Measurements from ENCODE around the gene TEAD1. TPM values are rescaled to one million over a fixed set of nuclear protein-coding genes. Genes with fewer than 3 reads are reported as not detected.

TEAD1 gene
- total and polyA plus RNA-seq, 9 of the 15 experiments (the other 6 are each of a cell fraction or from before 2014, with no cell fraction given): 1.7 to 17.7 (median 10.8) TPM

DNA sequence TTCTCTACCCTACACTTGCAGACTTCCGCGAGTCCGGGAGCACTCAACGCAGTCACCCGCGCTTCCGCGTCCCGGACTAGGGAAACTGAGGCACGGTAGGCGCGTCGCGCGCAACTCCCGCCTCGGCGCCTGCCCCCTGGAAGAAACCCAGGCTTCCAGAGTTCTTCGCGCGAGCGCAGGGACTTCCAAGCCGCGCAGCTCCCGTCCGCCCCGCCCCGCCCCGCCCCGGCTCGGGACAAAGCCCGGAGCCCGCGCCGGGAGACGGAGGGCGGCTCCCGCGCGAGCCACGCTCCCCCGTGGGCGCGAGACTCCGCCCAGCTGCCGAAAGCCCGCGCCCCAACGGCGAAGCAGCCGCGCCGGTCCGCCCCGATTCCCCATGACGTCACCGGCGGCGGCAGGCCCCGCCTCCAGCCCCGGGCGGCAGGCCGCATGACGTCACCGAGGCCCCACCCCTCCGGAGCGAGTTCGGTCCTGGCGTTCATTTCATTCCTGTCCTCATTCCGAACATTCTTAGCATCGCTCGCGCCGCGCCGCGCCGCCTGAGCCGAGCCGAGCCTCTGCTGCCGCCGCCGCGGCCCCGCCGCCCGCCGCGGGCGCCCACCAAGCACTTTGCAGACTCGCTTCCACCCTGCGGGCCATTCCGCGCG, at the start of gene TEAD1 (continued):
- TF ChIP-seq, protein P1, sequence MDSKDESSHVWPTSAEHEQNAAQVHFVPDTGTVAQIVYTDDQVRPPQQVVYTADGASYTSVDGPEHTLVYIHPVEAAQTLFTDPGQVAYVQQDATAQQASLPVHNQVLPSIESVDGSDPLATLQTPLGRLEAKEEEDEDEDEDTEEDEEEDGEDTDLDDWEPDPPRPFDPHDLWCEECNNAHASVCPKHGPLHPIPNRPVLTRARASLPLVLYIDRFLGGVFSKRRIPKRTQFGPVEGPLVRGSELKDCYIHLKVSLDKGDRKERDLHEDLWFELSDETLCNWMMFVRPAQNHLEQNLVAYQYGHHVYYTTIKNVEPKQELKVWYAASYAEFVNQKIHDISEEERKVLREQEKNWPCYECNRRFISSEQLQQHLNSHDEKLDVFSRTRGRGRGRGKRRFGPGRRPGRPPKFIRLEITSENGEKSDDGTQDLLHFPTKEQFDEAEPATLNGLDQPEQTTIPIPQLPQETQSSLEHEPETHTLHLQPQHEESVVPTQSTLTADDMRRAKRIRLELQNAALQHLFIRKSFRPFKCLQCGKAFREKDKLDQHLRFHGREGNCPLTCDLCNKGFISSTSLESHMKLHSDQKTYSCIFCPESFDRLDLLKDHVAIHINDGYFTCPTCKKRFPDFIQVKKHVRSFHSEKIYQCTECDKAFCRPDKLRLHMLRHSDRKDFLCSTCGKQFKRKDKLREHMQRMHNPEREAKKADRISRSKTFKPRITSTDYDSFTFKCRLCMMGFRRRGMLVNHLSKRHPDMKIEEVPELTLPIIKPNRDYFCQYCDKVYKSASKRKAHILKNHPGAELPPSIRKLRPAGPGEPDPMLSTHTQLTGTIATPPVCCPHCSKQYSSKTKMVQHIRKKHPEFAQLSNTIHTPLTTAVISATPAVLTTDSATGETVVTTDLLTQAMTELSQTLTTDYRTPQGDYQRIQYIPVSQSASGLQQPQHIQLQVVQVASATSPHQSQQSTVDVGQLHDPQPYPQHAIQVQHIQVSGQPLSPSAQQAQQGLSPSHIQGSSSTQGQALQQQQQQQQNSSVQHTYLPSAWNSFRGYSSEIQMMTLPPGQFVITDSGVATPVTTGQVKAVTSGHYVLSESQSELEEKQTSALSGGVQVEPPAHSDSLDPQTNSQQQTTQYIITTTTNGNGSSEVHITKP (IDR thresholded peaks at IDR 0.05; ENCODE audit: partially characterized antibody): no peak
- TF ChIP-seq NR2F6 (CRISPR knock-in tag; IDR thresholded peaks at IDR 0.05) (no peak), FUS (optimal IDR thresholded peaks at IDR 0.05; ENCODE audit: low read depth, low read length) (no peak), ATF7 (IDR thresholded peaks at IDR 0.05) (peak; percentile 100), TAF1 (IDR thresholded peaks at IDR 0.05; ENCODE audit: control insufficient read depth, extremely low read depth, insufficient read depth, low read length, severe bottlenecking) (peak; percentile 63), POLR2G (IDR thresholded peaks at IDR 0.05; ENCODE audit: low read depth, low read length) (peak; percentile 88), ZNF766 (CRISPR knock-in tag; conservative IDR thresholded peaks at IDR 0.05) (peak; percentile 59; the same call in 1 of the 2 replicates), TBL1XR1 (IDR thresholded peaks at IDR 0.05; ENCODE audit: low read length in 2 of 2) (peak; percentile 35 to 45; a peak in 1 of 4 replicates), FOXP1 (CRISPR knock-in tag; IDR thresholded peaks at IDR 0.05) (peak; percentile 87), POLR2H (tag; IDR thresholded peaks at IDR 0.05; ENCODE audit: low read depth) (peak; percentile 77), TARDBP (IDR thresholded peaks at IDR 0.05) (peak; percentile 99), BHLHE40 (IDR thresholded peaks at IDR 0.05; ENCODE audit: low read length) (peak; percentile 20; the same call in 1 of the 2 replicates)
- TF ChIP-seq, protein P2, sequence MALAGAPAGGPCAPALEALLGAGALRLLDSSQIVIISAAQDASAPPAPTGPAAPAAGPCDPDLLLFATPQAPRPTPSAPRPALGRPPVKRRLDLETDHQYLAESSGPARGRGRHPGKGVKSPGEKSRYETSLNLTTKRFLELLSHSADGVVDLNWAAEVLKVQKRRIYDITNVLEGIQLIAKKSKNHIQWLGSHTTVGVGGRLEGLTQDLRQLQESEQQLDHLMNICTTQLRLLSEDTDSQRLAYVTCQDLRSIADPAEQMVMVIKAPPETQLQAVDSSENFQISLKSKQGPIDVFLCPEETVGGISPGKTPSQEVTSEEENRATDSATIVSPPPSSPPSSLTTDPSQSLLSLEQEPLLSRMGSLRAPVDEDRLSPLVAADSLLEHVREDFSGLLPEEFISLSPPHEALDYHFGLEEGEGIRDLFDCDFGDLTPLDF (CRISPR knock-in tag; IDR thresholded peaks at IDR 0.05): peak; percentile 91
- TF ChIP-seq, protein P3, sequence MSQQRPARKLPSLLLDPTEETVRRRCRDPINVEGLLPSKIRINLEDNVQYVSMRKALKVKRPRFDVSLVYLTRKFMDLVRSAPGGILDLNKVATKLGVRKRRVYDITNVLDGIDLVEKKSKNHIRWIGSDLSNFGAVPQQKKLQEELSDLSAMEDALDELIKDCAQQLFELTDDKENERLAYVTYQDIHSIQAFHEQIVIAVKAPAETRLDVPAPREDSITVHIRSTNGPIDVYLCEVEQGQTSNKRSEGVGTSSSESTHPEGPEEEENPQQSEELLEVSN (IDR thresholded peaks at IDR 0.05; ENCODE audit: borderline replicate concordance in 1 of 2, extremely low read depth in 1 of 2, insufficient read depth in 1 of 2, insufficient read length in 1 of 2, low read depth in 1 of 2, low read length in 1 of 2, poor library complexity in 1 of 2, severe bottlenecking in 1 of 2): peak; percentile 53 to 75
- TF ChIP-seq, protein P4, sequence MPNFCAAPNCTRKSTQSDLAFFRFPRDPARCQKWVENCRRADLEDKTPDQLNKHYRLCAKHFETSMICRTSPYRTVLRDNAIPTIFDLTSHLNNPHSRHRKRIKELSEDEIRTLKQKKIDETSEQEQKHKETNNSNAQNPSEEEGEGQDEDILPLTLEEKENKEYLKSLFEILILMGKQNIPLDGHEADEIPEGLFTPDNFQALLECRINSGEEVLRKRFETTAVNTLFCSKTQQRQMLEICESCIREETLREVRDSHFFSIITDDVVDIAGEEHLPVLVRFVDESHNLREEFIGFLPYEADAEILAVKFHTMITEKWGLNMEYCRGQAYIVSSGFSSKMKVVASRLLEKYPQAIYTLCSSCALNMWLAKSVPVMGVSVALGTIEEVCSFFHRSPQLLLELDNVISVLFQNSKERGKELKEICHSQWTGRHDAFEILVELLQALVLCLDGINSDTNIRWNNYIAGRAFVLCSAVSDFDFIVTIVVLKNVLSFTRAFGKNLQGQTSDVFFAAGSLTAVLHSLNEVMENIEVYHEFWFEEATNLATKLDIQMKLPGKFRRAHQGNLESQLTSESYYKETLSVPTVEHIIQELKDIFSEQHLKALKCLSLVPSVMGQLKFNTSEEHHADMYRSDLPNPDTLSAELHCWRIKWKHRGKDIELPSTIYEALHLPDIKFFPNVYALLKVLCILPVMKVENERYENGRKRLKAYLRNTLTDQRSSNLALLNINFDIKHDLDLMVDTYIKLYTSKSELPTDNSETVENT (CRISPR knock-in tag; IDR thresholded peaks at IDR 0.05): peak; percentile 53
- TF ChIP-seq, protein P5, sequence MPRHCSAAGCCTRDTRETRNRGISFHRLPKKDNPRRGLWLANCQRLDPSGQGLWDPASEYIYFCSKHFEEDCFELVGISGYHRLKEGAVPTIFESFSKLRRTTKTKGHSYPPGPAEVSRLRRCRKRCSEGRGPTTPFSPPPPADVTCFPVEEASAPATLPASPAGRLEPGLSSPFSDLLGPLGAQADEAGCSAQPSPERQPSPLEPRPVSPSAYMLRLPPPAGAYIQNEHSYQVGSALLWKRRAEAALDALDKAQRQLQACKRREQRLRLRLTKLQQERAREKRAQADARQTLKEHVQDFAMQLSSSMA (CRISPR knock-in tag; IDR thresholded peaks at IDR 0.05): peak; percentile 67; the same call in 1 of the 2 replicates
